Fibroblast of lung (primary cell): ENCODE results near the gene GEMIN5. TPM values are rescaled to one million over a fixed set of nuclear protein-coding genes. Genes with fewer than 3 reads are reported as not detected.

Experiments
- DNase-seq, 2 donors: peaks; one replicate each; pipeline versions ENCODE4 v3.0.0 to v3.0.0-alpha.2; 2010; ENCODE audit warnings: low read depth in 2 of 2
- H2AFZ ChIP-seq: 2 replicates; pipeline ENCODE4 v1.5.1; 2012; ENCODE audit warnings: low read length, control low read depth, inconsistent platforms
- H3K27ac ChIP-seq: 2 replicates; pipeline ENCODE4 v1.5.1; 2011; ENCODE audit warnings: low read length, control low read depth; ENCODE audit not compliant: insufficient read depth
- H3K27me3 ChIP-seq: 2 replicates; pipeline ENCODE4 v1.5.1; 2011; ENCODE audit warnings: mild to moderate bottlenecking, low read length; ENCODE audit not compliant: control insufficient read depth, insufficient read depth
- H3K36me3 ChIP-seq: 2 replicates; pipeline ENCODE4 v1.5.1; 2011; ENCODE audit warnings: low read length; ENCODE audit not compliant: control insufficient read depth, insufficient read depth
- H3K4me1 ChIP-seq: 2 replicates; pipeline ENCODE4 v1.5.1; 2011; ENCODE audit warnings: low read length; ENCODE audit not compliant: control insufficient read depth, insufficient read depth; ENCODE audit errors: extremely low read depth
- H3K4me2 ChIP-seq: 2 replicates; pipeline ENCODE4 v1.5.1; 2011; ENCODE audit warnings: low read length, control low read depth; ENCODE audit not compliant: insufficient read depth; ENCODE audit errors: extremely low read depth
- H3K4me3 ChIP-seq, 4 experiments: fragments of 200-600 bp in 1 of 4; sonication (generic) in 1 of 4; replicated peaks in 1 of 4; 2 replicates each; pipeline ENCODE4 v1.5.1; 2011 to 2016; ENCODE audit warnings: low read length in 4 of 4, low read depth in 3 of 4, mild to moderate bottlenecking in 3 of 4, control low read depth in 2 of 4, inconsistent platforms in 1 of 4, mixed read lengths in 1 of 4; ENCODE audit not compliant: insufficient read depth in 1 of 4; ENCODE audit errors: control extremely low read depth in 1 of 4
- H3K79me2 ChIP-seq: 2 replicates; pipeline ENCODE4 v1.5.1; 2012; ENCODE audit warnings: mild to moderate bottlenecking, low read length, inconsistent platforms; ENCODE audit not compliant: control insufficient read depth, insufficient read depth
- H3K9ac ChIP-seq: 2 replicates; pipeline ENCODE4 v1.5.1; 2011; ENCODE audit warnings: mild to moderate bottlenecking, low read length, control low read depth; ENCODE audit not compliant: insufficient read depth
- H3K9me3 ChIP-seq: 2 replicates; pipeline ENCODE4 v1.5.1; 2012; ENCODE audit warnings: low read depth, low read length; ENCODE audit not compliant: control insufficient read depth, insufficient read depth
- H4K20me1 ChIP-seq: 2 replicates; pipeline ENCODE4 v1.5.1; 2011; ENCODE audit warnings: low read length; ENCODE audit not compliant: control insufficient read depth, insufficient read depth; ENCODE audit errors: extremely low read depth
- CTCF ChIP-seq, 2 donors: IDR thresholded peaks in 1 of 2; conservative IDR thresholded peaks in 1 of 2; 1 replicate in 1 of 2; 2 replicates in 1 of 2; pipeline ENCODE4 v1.5.1; 2011 to 2012; ENCODE audit warnings: low read length in 2 of 2, control low read depth in 1 of 2, inconsistent platforms in 1 of 2, low read depth in 1 of 2, mild to moderate bottlenecking in 1 of 2
- EZH2 ChIP-seq: IDR thresholded peaks from 2 replicates; pipeline ENCODE4 v1.5.1; 2012; ENCODE audit warnings: low read length, control low read depth, mild to moderate bottlenecking; ENCODE audit errors: missing control alignments
- polyA plus RNA-seq, 2 donors: library from polyadenylated mRNA; depleted of rRNA in 1 of 2; stranded (reverse) in 1 of 2; unstranded in 1 of 2; fragments of >200 nt; gene quantifications; 2 replicates each; pipeline ENCODE4 v1.2.1, GENCODE V29; 2011 to 2012; ENCODE audit warnings: missing spikeins in 1 of 2
- total RNA-seq: library from RNA; depleted of rRNA; stranded (reverse); fragments of >200 nt; gene quantifications from 2 replicates; pipeline ENCODE4 v1.2.1, GENCODE V29; 2014

The GEMIN5 gene
- total and polyA plus RNA-seq, 2 donors (not counting 1 experiment from before 2014, with no cell fraction given): 7.7 to 12.1 TPM

- Histone ChIP-seq H3K79me2 (no peaks in the 10 kb centered on the region), H3K27ac (no peak overlapping the region), H3K4me2 (no peak overlapping the region), H3K27me3 (no peaks in the 10 kb centered on the region), H3K9me3 (no peaks in the 10 kb centered on the region), H3K9ac (no peak overlapping the region), H3K4me3 (no peak overlapping the region), H3K36me3 (no peaks in the 10 kb centered on the region), H4K20me1 (no peaks in the 10 kb centered on the region), H2AFZ (no peak overlapping the region), H3K4me1 (peaks cover 2% of the 10 kb centered on the region)
- no peak for TF ChIP-seq CTCF (conservative IDR thresholded peaks at IDR 0.05 in 1 of 2, IDR thresholded peaks at IDR 0.05 in 1 of 2; ENCODE audit: low read depth in 1 of 2, low read length in 2 of 2)
- TF ChIP-seq EZH2: no peak
- no peak for DNase-seq
Observed at GRCh38 chr5:154844809-154845208, 93.2 kb downstream of the GEMIN5 start.

- Histone ChIP-seq H3K79me2 (no peaks in the 10 kb centered on the region), H4K20me1 (no peaks in the 10 kb centered on the region), H3K4me3 (no peak overlapping the region), H3K27ac (no peak overlapping the region), H3K4me1 (no peaks in the 10 kb centered on the region), H3K27me3 (no peaks in the 10 kb centered on the region), H2AFZ (no peak overlapping the region), H3K4me2 (no peak overlapping the region), H3K9me3 (no peaks in the 10 kb centered on the region), H3K36me3 (no peaks in the 10 kb centered on the region), H3K9ac (no peak overlapping the region)
- TF ChIP-seq EZH2 (no peak), CTCF (conservative IDR thresholded peaks at IDR 0.05 in 1 of 2, IDR thresholded peaks at IDR 0.05 in 1 of 2; ENCODE audit: low read depth in 1 of 2, low read length in 2 of 2) (no peak)
- DNase-seq: no peak
Observed at GRCh38 chr5:154842689-154843530, 95.1 kb downstream of the GEMIN5 start.

- TF ChIP-seq EZH2: no peak
- no peak for TF ChIP-seq CTCF (conservative IDR thresholded peaks at IDR 0.05 in 1 of 2, IDR thresholded peaks at IDR 0.05 in 1 of 2; ENCODE audit: low read depth in 1 of 2, low read length in 2 of 2)
- H3K36me3 ChIP-seq: no peaks in the 10 kb centered on the region
- DNase-seq: peak in 1 of 2 donors; percentile 7
- no peaks in the 10 kb centered on the region for H3K27me3 ChIP-seq
- H3K4me3 ChIP-seq: no peak overlapping the region
- H3K79me2 ChIP-seq: no peaks in the 10 kb centered on the region
- no peak overlapping the region for H2AFZ ChIP-seq
- H3K4me2 ChIP-seq: no peak overlapping the region
- H3K9ac ChIP-seq: no peak overlapping the region
- no peaks in the 10 kb centered on the region for H3K4me1 ChIP-seq
- H3K9me3 ChIP-seq: no peaks in the 10 kb centered on the region
- H3K27ac ChIP-seq: no peak overlapping the region
- H4K20me1 ChIP-seq: no peaks in the 10 kb centered on the region
Observed at GRCh38 chr5:154841273-154841661, 96.7 kb downstream of the GEMIN5 start.
